Measurements from ENCODE around the gene ZNF660.

ZNF660 gene

GRCh38 chr3:44557074-44557473 lies 27.7 kb upstream of the ZNF660 start:
- TF ChIP-seq RAD21 (IDR thresholded peaks at IDR 0.05; ENCODE audit: low read depth) (no peak), TEAD4 (IDR thresholded peaks at IDR 0.05) (no peak), TAF1 (IDR thresholded peaks at IDR 0.05; ENCODE audit: low read depth) (no peak), CREB1 (IDR thresholded peaks at IDR 0.05; ENCODE audit: low read depth) (no peak), NFIC (IDR thresholded peaks at IDR 0.05) (no peak), FOXM1 (IDR thresholded peaks at IDR 0.05; ENCODE audit: borderline replicate concordance, low read depth) (no peak), EP300 (IDR thresholded peaks at IDR 0.05; ENCODE audit: borderline replicate concordance) (no peak), TCF12 (IDR thresholded peaks at IDR 0.05; ENCODE audit: low read depth) (no peak), YY1 (IDR thresholded peaks at IDR 0.05; ENCODE audit: low read depth) (no peak)
- TF ChIP-seq, protein P1, sequence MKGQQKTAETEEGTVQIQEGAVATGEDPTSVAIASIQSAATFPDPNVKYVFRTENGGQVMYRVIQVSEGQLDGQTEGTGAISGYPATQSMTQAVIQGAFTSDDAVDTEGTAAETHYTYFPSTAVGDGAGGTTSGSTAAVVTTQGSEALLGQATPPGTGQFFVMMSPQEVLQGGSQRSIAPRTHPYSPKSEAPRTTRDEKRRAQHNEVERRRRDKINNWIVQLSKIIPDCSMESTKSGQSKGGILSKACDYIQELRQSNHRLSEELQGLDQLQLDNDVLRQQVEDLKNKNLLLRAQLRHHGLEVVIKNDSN (IDR thresholded peaks at IDR 0.05), result no peak
- TF ChIP-seq, protein P2, sequence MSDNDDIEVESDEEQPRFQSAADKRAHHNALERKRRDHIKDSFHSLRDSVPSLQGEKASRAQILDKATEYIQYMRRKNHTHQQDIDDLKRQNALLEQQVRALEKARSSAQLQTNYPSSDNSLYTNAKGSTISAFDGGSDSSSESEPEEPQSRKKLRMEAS (IDR thresholded peaks at IDR 0.05), result no peak

GRCh38 chr3:44561076-44561475 lies 23.7 kb upstream of the ZNF660 start:
- TF ChIP-seq FOXM1 (IDR thresholded peaks at IDR 0.05; ENCODE audit: borderline replicate concordance, low read depth), result no peak
- no peak for TF ChIP-seq EP300 (IDR thresholded peaks at IDR 0.05; ENCODE audit: borderline replicate concordance)
- TF ChIP-seq TEAD4 (IDR thresholded peaks at IDR 0.05), result no peak
- no peak for TF ChIP-seq CEBPB (IDR thresholded peaks at IDR 0.05)
- TF ChIP-seq, protein P2 (IDR thresholded peaks at IDR 0.05), result no peak
- TF ChIP-seq RAD21 (IDR thresholded peaks at IDR 0.05; ENCODE audit: low read depth), result no peak
- no peak for TF ChIP-seq EGR1 (IDR thresholded peaks at IDR 0.05)
- TF ChIP-seq ZBTB7A (IDR thresholded peaks at IDR 0.05; ENCODE audit: low read depth), result no peak

DNA sequence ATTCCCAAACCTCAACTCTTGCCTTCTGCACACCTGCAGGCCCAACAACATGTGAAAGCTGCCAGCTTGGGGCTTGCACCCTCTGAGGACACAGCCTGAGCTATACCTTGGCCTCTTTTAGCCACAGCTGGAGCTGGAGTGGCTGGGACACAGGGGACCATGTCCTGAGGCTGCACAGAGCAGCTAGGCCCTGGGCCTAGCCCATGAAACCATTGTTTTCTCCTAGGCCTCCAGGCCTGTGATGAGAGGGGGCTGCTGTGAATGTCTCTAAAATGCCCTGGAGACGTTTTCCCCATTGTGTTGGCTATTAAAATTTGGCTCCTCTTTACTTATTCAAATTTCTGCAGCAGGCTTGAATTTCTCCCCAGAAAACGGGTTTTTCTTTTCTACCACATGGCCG lies 22.6 kb upstream of the ZNF660 start:
- no peak for TF ChIP-seq NFIC (IDR thresholded peaks at IDR 0.05)
- no peak for TF ChIP-seq ZBTB7A (IDR thresholded peaks at IDR 0.05; ENCODE audit: low read depth)
- TF ChIP-seq TEAD4 (IDR thresholded peaks at IDR 0.05), result no peak
- no peak for TF ChIP-seq CREB1 (IDR thresholded peaks at IDR 0.05; ENCODE audit: low read depth)
- no peak for TF ChIP-seq RAD21 (IDR thresholded peaks at IDR 0.05; ENCODE audit: low read depth)
- TF ChIP-seq, protein P2 (IDR thresholded peaks at IDR 0.05), result no peak
- no peak for TF ChIP-seq EGR1 (IDR thresholded peaks at IDR 0.05)
- no peak for TF ChIP-seq CEBPB (IDR thresholded peaks at IDR 0.05)
- TF ChIP-seq TCF12 (IDR thresholded peaks at IDR 0.05; ENCODE audit: low read depth), result no peak
- TF ChIP-seq FOXM1 (IDR thresholded peaks at IDR 0.05; ENCODE audit: borderline replicate concordance, low read depth), result no peak
- no peak for TF ChIP-seq EP300 (IDR thresholded peaks at IDR 0.05; ENCODE audit: borderline replicate concordance)
- TF ChIP-seq, protein P3, sequence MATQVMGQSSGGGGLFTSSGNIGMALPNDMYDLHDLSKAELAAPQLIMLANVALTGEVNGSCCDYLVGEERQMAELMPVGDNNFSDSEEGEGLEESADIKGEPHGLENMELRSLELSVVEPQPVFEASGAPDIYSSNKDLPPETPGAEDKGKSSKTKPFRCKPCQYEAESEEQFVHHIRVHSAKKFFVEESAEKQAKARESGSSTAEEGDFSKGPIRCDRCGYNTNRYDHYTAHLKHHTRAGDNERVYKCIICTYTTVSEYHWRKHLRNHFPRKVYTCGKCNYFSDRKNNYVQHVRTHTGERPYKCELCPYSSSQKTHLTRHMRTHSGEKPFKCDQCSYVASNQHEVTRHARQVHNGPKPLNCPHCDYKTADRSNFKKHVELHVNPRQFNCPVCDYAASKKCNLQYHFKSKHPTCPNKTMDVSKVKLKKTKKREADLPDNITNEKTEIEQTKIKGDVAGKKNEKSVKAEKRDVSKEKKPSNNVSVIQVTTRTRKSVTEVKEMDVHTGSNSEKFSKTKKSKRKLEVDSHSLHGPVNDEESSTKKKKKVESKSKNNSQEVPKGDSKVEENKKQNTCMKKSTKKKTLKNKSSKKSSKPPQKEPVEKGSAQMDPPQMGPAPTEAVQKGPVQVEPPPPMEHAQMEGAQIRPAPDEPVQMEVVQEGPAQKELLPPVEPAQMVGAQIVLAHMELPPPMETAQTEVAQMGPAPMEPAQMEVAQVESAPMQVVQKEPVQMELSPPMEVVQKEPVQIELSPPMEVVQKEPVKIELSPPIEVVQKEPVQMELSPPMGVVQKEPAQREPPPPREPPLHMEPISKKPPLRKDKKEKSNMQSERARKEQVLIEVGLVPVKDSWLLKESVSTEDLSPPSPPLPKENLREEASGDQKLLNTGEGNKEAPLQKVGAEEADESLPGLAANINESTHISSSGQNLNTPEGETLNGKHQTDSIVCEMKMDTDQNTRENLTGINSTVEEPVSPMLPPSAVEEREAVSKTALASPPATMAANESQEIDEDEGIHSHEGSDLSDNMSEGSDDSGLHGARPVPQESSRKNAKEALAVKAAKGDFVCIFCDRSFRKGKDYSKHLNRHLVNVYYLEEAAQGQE (IDR thresholded peaks at IDR 0.05; ENCODE audit: low read depth), result no peak
- TF ChIP-seq TAF1 (IDR thresholded peaks at IDR 0.05; ENCODE audit: low read depth), result no peak

- TF ChIP-seq TCF12 (IDR thresholded peaks at IDR 0.05; ENCODE audit: low read depth) (no peak), CREB1 (IDR thresholded peaks at IDR 0.05; ENCODE audit: low read depth) (no peak), TEAD4 (IDR thresholded peaks at IDR 0.05) (no peak), EGR1 (IDR thresholded peaks at IDR 0.05) (no peak), YY1 (IDR thresholded peaks at IDR 0.05; ENCODE audit: low read depth) (no peak), EP300 (IDR thresholded peaks at IDR 0.05; ENCODE audit: borderline replicate concordance) (no peak), NFIC (IDR thresholded peaks at IDR 0.05) (no peak), RAD21 (IDR thresholded peaks at IDR 0.05; ENCODE audit: low read depth) (no peak), TAF1 (IDR thresholded peaks at IDR 0.05; ENCODE audit: low read depth) (no peak), CEBPB (IDR thresholded peaks at IDR 0.05) (no peak), FOXM1 (IDR thresholded peaks at IDR 0.05; ENCODE audit: borderline replicate concordance, low read depth) (no peak), ZBTB7A (IDR thresholded peaks at IDR 0.05; ENCODE audit: low read depth) (no peak)
- TF ChIP-seq, protein P2 (IDR thresholded peaks at IDR 0.05), result no peak
- TF ChIP-seq, protein P3 (IDR thresholded peaks at IDR 0.05; ENCODE audit: low read depth), result no peak
- TF ChIP-seq, protein P1 (IDR thresholded peaks at IDR 0.05), result no peak
Observed at GRCh38 chr3:44568561-44568960, 16.2 kb upstream of the ZNF660 start.

GRCh38 chr3:44571024-44571423 lies 13.7 kb upstream of the ZNF660 start:
- no peak for TF ChIP-seq FOXM1 (IDR thresholded peaks at IDR 0.05; ENCODE audit: borderline replicate concordance, low read depth)
- TF ChIP-seq TCF12 (IDR thresholded peaks at IDR 0.05; ENCODE audit: low read depth), result no peak
- TF ChIP-seq CREB1 (IDR thresholded peaks at IDR 0.05; ENCODE audit: low read depth), result no peak
- TF ChIP-seq CEBPB (IDR thresholded peaks at IDR 0.05), result no peak
- TF ChIP-seq TAF1 (IDR thresholded peaks at IDR 0.05; ENCODE audit: low read depth), result no peak
- TF ChIP-seq, protein P1 (IDR thresholded peaks at IDR 0.05), result no peak
- no peak for TF ChIP-seq EGR1 (IDR thresholded peaks at IDR 0.05)

All from Ishikawa (cell line).